Measurements from ENCODE around the gene ZNF225.

GRCh38 chr19:44109458-44109857 is 3.7 kb upstream of the ZNF225 start:
- TF ChIP-seq CTCF (IDR thresholded peaks at IDR 0.05; ENCODE audit: insufficient read depth, low read length, poor library complexity, severe bottlenecking) (no peak), EZH2phosphoT487 (conservative IDR thresholded peaks at IDR 0.05; ENCODE audit: low read length) (no peak)

All from SU-DHL-6 (cell line).